Stimulated activated CD8-positive, alpha-beta memory T cell treated with anti-CD3 and anti-CD28 coated beads, Interleukin-4, amount 100 ng/mL, for 48 hours (primary cell): ENCODE measurements around the gene FAM227B.
"Not testable (repeated sequence)": the region's sequence is repeated elsewhere in the genome, so short reads cannot be mapped to it uniquely, and the experiment has no call there.

Experiments used
- DNase-seq: peaks from one replicate; pipeline ENCODE4 v3.0.0-alpha.2; 2020

Gene FAM227B

GRCh38 chr15:49610157-49610918 is 10.3 kb downstream of the FAM227B start:
- no peak for DNase-seq

GRCh38 chr15:49606594-49606993 is 14.0 kb downstream of the FAM227B start:
- DNase-seq: no peak

- no peak for DNase-seq
These were observed 15.0 kb downstream of the FAM227B start for GRCh38 chr15:49605588-49605987.

- DNase-seq: no peak
These were observed 15.8 kb downstream of the FAM227B start for GRCh38 chr15:49604625-49605409.

- DNase-seq: peak; percentile 24
These were observed 27.7 kb downstream of the FAM227B start for GRCh38 chr15:49592829-49593316.

GRCh38 chr15:49589030-49589429 is 31.6 kb downstream of the FAM227B start:
- DNase-seq: no peak

- no peak for DNase-seq
These were observed 47.2 kb downstream of the FAM227B start for GRCh38 chr15:49573421-49573820.

GRCh38 chr15:49570672-49571071 is 49.9 kb downstream of the FAM227B start:
- no peak for DNase-seq

GRCh38 chr15:49570174-49570573 is 50.4 kb downstream of the FAM227B start:
- DNase-seq: no peak

GRCh38 chr15:49560045-49560444 is 60.6 kb downstream of the FAM227B start:
- DNase-seq: no peak

- DNase-seq: no peak
These were observed 61.7 kb downstream of the FAM227B start for GRCh38 chr15:49558929-49559328.

- DNase-seq: no peak
These were observed 64.2 kb downstream of the FAM227B start for GRCh38 chr15:49556437-49556836.

- not testable (repeated sequence) for DNase-seq
These were observed 70.3 kb downstream of the FAM227B start for GRCh38 chr15:49550342-49550741.

- DNase-seq: no peak
These were observed 82.1 kb downstream of the FAM227B start for GRCh38 chr15:49538520-49538919.

- no peak for DNase-seq
These were observed 90.5 kb downstream of the FAM227B start for GRCh38 chr15:49530092-49530491.

- DNase-seq: no peak
These were observed 92.3 kb downstream of the FAM227B start for GRCh38 chr15:49528289-49528688.

GRCh38 chr15:49521802-49522201 is 98.8 kb downstream of the FAM227B start:
- DNase-seq: no peak

- DNase-seq: not testable (repeated sequence)
These were observed 107.9 kb downstream of the FAM227B start for GRCh38 chr15:49512739-49513138.

- DNase-seq: no peak
These were observed 113.4 kb downstream of the FAM227B start for GRCh38 chr15:49507261-49507660.

GRCh38 chr15:49506341-49506740 is 114.3 kb downstream of the FAM227B start:
- DNase-seq: no peak

GRCh38 chr15:49501586-49501985 is 119.0 kb downstream of the FAM227B start:
- no peak for DNase-seq

- no peak for DNase-seq
These were observed 124.4 kb downstream of the FAM227B start for GRCh38 chr15:49495993-49496753.

GRCh38 chr15:49494842-49495241 is 125.8 kb downstream of the FAM227B start:
- DNase-seq: no peak
